ENCODE measurements around the gene ADARB2.

The ADARB2 gene

DNA sequence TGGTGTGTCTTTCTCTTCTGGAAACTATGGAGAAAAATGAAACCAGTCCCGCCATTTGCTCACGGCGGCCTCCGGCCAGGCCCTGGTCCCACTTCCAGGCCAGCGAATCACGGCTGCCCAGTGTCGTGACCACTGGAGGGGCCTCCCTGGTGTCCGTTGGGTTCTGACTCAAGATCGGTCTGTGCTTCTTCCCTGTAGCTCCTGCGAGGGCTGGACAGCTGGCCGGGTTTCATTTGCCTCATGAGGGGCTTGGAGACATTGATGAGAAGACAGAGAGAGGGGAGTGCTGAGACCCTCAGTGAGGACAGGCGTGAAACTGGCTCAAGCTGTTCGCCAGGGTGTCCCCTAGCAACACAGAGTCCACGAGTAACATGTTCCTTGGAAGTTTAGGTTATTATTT is 108.6 kb downstream of the ADARB2 start:
- TF ChIP-seq ZFX (IDR thresholded peaks at IDR 0.05; ENCODE audit: borderline replicate concordance) (no peak), CTCF (IDR thresholded peaks at IDR 0.05) (no peak)

DNA sequence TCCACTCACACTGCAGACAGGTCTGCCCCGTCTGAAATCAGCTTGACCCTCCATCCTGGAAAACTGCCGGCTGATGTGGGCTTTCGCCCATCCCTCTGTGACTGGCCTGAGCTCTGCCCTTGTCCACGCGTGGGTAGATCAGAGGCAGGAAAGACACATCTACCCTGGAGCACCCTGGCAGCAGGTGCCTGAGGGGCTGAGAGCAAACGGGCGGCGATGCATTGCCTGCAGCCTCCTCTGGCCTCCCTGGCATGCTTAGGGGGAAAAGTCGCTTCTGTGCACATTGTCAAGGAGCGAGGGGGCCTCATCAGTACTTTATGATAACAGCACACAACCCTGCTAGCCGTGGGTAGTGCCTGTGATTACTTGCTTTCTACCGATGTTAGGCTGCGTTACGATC is 109.4 kb downstream of the ADARB2 start:
- TF ChIP-seq ZFX (IDR thresholded peaks at IDR 0.05; ENCODE audit: borderline replicate concordance), result no peak
- no peak for TF ChIP-seq CTCF (IDR thresholded peaks at IDR 0.05)
- no peak overlapping the region for H3K27ac ChIP-seq

More for the DNA sequence above, 108.6 kb downstream of the ADARB2 start:
- H3K27ac ChIP-seq, result no peak overlapping the region

GRCh38 chr10:1626835-1627234 is 110.5 kb downstream of the ADARB2 start:
- no peak for TF ChIP-seq ZFX (IDR thresholded peaks at IDR 0.05; ENCODE audit: borderline replicate concordance)
- no peak for TF ChIP-seq CTCF (IDR thresholded peaks at IDR 0.05)
- no peak overlapping the region for H3K27ac ChIP-seq

GRCh38 chr10:1626410-1626809 is 110.9 kb downstream of the ADARB2 start:
- H3K27ac ChIP-seq, result no peak overlapping the region
- TF ChIP-seq ZFX (IDR thresholded peaks at IDR 0.05; ENCODE audit: borderline replicate concordance), result no peak
- TF ChIP-seq CTCF (IDR thresholded peaks at IDR 0.05), result no peak

- no peak overlapping the region for H3K27ac ChIP-seq
- TF ChIP-seq ZFX (IDR thresholded peaks at IDR 0.05; ENCODE audit: borderline replicate concordance) (no peak), CTCF (IDR thresholded peaks at IDR 0.05) (no peak)
Measured at GRCh38 chr10:1625731-1626130, 111.6 kb downstream of the ADARB2 start.

- no peak overlapping the region for H3K27ac ChIP-seq
- TF ChIP-seq ZFX (IDR thresholded peaks at IDR 0.05; ENCODE audit: borderline replicate concordance), result no peak
- no peak for TF ChIP-seq CTCF (IDR thresholded peaks at IDR 0.05)
Measured at GRCh38 chr10:1625079-1625478, 112.2 kb downstream of the ADARB2 start.

- H3K27ac ChIP-seq, result no peak overlapping the region
- TF ChIP-seq CTCF (IDR thresholded peaks at IDR 0.05) (no peak), ZFX (IDR thresholded peaks at IDR 0.05; ENCODE audit: borderline replicate concordance) (no peak)
Measured at GRCh38 chr10:1624240-1624639, 113.1 kb downstream of the ADARB2 start.
